Right hindlimb (tissue), 1 donor: ENCODE data around the gene LLGL2.

Experiments
- DNase-seq: peaks from one replicate; pipeline ENCODE4 v3.0.0-alpha.2; 2018

Gene LLGL2

GRCh38 chr17:75553295-75554110 lies 28.0 kb downstream of the LLGL2 start:
- DNase-seq: no peak

GRCh38 chr17:75555679-75556153 lies 30.2 kb downstream of the LLGL2 start:
- DNase-seq: no peak

GRCh38 chr17:75557075-75557851 lies 31.8 kb downstream of the LLGL2 start:
- DNase-seq: peak; percentile 43

GRCh38 chr17:75557852-75558665 lies 32.6 kb downstream of the LLGL2 start:
- DNase-seq: no peak

GRCh38 chr17:75558666-75559530 lies 33.4 kb downstream of the LLGL2 start:
- no peak for DNase-seq

- no peak for DNase-seq
Measured at GRCh38 chr17:75559958-75560533, 34.5 kb downstream of the LLGL2 start.

- DNase-seq: no peak
Measured at GRCh38 chr17:75561927-75562603, 36.6 kb downstream of the LLGL2 start.

- DNase-seq: no peak
Measured at GRCh38 chr17:75563063-75563758, 37.7 kb downstream of the LLGL2 start.

- DNase-seq: no peak
Measured at GRCh38 chr17:75564195-75564594, 38.7 kb downstream of the LLGL2 start.

- no peak for DNase-seq
Measured at GRCh38 chr17:75565066-75565465, 39.6 kb downstream of the LLGL2 start.

- no peak for DNase-seq
Measured at GRCh38 chr17:75565618-75566017, 40.1 kb downstream of the LLGL2 start.

- DNase-seq: no peak
Measured at GRCh38 chr17:75566416-75566815, 40.9 kb downstream of the LLGL2 start.

GRCh38 chr17:75566834-75567233 lies 41.3 kb downstream of the LLGL2 start:
- DNase-seq: no peak

GRCh38 chr17:75568412-75569255 lies 43.1 kb downstream of the LLGL2 start:
- DNase-seq: no peak

GRCh38 chr17:75570034-75570676 lies 44.7 kb downstream of the LLGL2 start:
- DNase-seq: no peak

GRCh38 chr17:75570772-75571171 lies 45.3 kb downstream of the LLGL2 start:
- DNase-seq: no peak

GRCh38 chr17:75571197-75571884 lies 45.8 kb downstream of the LLGL2 start:
- no peak for DNase-seq

GRCh38 chr17:75571885-75572215 lies 46.4 kb downstream of the LLGL2 start:
- DNase-seq: no peak
